IPS-20b (cell line): Measurements from ENCODE around the gene MAP1S.

Experiments
- H3K27ac ChIP-seq: one replicate; pipeline ENCODE4 v1.5.1; 2013; ENCODE audit warnings: low read length
- H3K27me3 ChIP-seq: 2 replicates; pipeline ENCODE4 v1.6.1; 2013; ENCODE audit warnings: mild to moderate bottlenecking, low read length, inconsistent platforms; ENCODE audit not compliant: insufficient read depth
- H3K36me3 ChIP-seq: 2 replicates; pipeline ENCODE4 v1.6.1; 2013; ENCODE audit warnings: low read depth, mild to moderate bottlenecking, inconsistent platforms, low read length, moderate library complexity; ENCODE audit not compliant: insufficient read depth
- H3K4me1 ChIP-seq: 2 replicates; pipeline ENCODE4 v1.6.1; 2013; ENCODE audit warnings: mild to moderate bottlenecking, control low read depth, inconsistent platforms, low read length, moderate library complexity; ENCODE audit not compliant: insufficient read depth
- H3K4me3 ChIP-seq: 2 replicates; pipeline ENCODE4 v1.5.1; 2013; ENCODE audit warnings: mild to moderate bottlenecking, low read length, inconsistent platforms
- H3K9ac ChIP-seq: 2 replicates; pipeline ENCODE4 v1.6.1; 2013; ENCODE audit warnings: low read depth, mild to moderate bottlenecking, inconsistent platforms, low read length, moderate library complexity
- H3K9me3 ChIP-seq: 2 replicates; pipeline ENCODE4 v1.6.1; 2013; ENCODE audit warnings: mild to moderate bottlenecking, low read depth, low read length, inconsistent platforms; ENCODE audit not compliant: insufficient read depth

Gene MAP1S

GRCh38 chr19:17743874-17744580 lies 24.7 kb downstream of the MAP1S start:
- Histone ChIP-seq H3K27ac (no peak overlapping the region), H3K36me3 (no peaks in the 10 kb centered on the region), H3K4me1 (no peaks in the 10 kb centered on the region; the same call in 1 of the 2 replicates), H3K9me3 (0 out of 2 replicates have a peak, but pooled peaks cover 8% of the 10 kb centered on the region), H3K4me3 (no peak overlapping the region), H3K27me3 (no peaks in the 10 kb centered on the region), H3K9ac (no peak overlapping the region)

DNA sequence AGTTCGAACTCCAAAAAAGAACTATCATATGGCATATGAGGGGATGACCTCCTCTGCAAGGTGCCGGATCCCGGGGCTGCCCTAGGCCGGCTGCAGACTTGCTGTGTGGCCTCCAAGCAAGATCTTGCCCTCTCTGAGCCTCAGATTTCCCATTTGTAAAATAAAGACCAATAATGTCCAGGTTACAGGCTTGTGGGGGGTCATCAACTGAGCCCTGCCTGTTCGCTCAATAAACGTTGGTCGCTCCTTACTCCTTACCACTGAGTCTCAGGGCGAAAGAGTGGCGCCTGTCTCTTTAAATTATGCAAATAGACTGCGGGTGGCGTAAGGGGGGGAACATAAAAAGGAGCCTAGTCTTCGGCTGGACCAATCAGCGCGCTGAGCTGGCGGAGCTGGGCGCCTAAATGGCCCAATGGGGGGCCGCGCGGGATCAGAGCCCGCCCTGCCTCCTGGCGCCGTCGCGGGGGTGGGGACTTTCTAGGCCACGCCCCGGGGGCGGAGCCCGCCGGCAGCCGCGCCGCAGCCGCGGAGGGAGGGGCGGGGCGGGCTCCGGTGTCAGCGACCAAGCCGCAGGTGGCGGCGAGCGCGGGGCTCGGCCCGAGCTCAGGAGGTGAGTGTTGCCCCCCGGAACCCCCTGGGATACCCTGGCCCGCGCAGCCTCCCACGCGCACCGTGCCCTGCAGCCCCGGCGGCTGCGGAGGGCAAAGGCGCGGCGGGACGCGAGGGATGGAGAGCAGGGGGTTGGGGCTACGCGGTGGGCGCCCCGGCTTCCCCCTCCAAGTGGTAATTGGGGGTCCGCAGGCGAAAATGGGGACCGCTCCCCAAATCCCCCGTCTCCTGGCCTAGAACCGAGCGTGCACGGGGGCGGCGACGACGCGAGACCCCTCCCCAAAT lies 28.2 kb downstream of the MAP1S start:
- Histone ChIP-seq H3K9me3 (no peaks in the 10 kb centered on the region), H3K36me3 (no peaks in the 10 kb centered on the region), H3K27me3 (no peaks in the 10 kb centered on the region), H3K4me3 (peak overlapping the region; percentile 75), H3K27ac (no peak overlapping the region), H3K9ac (no peak overlapping the region), H3K4me1 (no peaks in the 10 kb centered on the region)

DNA sequence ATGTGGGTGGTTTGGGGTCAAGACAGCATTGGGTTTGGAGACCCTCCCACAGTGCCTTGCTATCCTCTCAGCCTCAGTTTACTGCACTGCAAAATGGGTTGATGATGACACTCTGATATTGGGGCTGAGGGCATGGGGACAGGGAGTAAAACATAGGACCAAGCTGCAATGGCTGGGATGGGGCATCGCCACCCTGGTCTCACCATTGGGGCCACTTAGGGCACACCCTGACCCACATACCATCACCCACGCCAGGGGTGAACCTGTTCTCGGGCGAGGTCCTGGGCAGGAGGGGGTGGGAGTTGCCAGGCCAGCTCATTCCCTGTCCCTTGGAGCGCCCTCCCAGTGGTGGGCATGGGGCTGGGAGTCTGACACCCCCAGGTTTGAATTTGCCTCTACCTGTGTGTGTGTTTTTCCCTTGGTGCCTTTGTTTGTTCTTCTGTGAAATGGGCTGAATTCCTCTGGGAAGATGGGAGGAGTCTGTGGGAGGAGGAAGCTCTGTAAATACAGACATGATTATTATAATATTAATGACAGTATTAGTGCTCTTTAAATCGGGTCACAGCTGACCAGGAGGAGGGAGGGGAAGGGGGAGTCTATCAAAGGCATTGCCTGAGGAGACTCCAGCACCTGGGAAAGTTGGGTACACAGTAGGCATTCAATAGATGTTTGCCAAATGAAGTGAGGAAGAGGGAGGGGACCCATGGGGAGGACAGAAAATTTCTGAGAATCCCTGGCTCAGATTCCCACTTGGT lies 29.8 kb downstream of the MAP1S start:
- H3K4me1 ChIP-seq = no peaks in the 10 kb centered on the region
- no peak overlapping the region for H3K9ac ChIP-seq
- no peak overlapping the region for H3K4me3 ChIP-seq
- no peaks in the 10 kb centered on the region for H3K36me3 ChIP-seq
- H3K27ac ChIP-seq = no peak overlapping the region
- H3K27me3 ChIP-seq = no peaks in the 10 kb centered on the region
- H3K9me3 ChIP-seq = no peaks in the 10 kb centered on the region

GRCh38 chr19:17749912-17750317 lies 30.6 kb downstream of the MAP1S start:
- Histone ChIP-seq H3K4me3 (no peak overlapping the region), H3K9me3 (no peaks in the 10 kb centered on the region), H3K36me3 (no peaks in the 10 kb centered on the region), H3K27me3 (no peaks in the 10 kb centered on the region), H3K4me1 (no peaks in the 10 kb centered on the region), H3K27ac (no peak overlapping the region), H3K9ac (no peak overlapping the region)

DNA sequence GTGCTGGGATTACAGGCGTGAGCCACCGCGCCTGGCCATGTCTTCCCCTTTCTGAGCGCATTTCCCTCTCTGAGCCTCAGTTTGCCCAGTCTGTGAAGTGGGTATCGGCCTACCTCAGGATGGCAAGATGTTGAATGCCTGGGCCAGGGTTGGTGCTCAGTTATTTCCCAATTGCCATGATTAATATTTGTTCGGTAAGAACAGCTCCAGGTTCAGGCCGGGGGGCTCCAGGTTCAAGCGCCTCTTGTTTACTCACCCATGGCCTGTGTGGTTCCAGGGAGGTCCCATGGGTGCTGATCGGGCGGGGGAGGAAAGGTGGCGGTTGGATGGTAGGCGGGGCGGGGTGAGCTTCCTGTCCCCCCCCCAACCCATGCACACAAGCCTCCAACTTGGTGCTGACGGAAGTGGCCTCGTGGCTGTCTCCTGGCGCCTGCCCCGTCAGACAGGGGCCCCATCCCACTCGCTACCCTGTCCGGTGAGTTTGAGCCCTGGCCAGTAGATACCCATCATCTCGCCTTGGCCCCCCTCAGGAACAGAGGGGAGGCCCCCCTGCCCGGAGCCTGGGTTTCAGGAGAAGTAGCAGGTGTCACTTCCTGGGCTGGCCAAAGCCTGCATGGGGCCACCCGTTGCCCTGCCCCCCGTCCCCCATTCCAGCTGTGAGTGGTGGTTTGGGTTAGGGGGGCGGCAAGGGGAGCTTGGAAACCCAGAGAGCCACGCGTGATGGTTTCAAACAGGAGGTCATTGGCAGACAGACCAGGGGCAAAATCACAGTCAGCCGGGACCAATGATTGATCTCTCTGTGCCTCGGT lies 32.0 kb downstream of the MAP1S start, which contains the start of gene FCHO1:
Gene FCHO1 (plus strand): TSS at position 375 of the 809 bp plus-strand sequence. CDS start 3,688 bp downstream, outside the sequence.
- Histone ChIP-seq H3K9ac (no peak within 1 kb of the TSS), H3K4me1 (no peaks in the 10 kb centered on the region), H3K9me3 (no peaks in the 10 kb centered on the region), H3K4me3 (no peak within 1 kb of the TSS), H3K27ac (no peak within 1 kb of the TSS), H3K36me3 (no peaks in the 10 kb centered on the region), H3K27me3 (no peaks in the 10 kb centered on the region)

DNA sequence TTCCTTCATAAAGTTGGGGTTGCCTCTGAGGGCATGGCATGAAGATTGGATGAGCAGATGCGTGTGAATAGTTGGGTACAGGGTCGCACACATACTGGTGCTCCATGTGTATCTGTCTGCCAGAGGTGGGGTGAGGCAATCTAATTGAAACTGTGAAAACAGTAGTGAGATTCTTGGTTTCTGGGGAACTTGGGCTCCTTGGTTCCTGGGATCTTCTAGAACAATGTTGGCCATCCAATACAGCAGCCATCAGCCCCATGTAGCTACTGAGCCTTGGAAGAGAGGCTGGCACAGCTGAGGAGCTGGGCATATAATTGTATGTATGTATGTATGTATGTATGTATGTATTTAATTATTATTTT lies 32.6 kb downstream of the MAP1S start:
- Histone ChIP-seq H3K9ac (no peak overlapping the region), H3K36me3 (no peaks in the 10 kb centered on the region), H3K4me3 (no peak overlapping the region), H3K27ac (no peak overlapping the region), H3K4me1 (no peaks in the 10 kb centered on the region), H3K27me3 (no peaks in the 10 kb centered on the region), H3K9me3 (no peaks in the 10 kb centered on the region)

GRCh38 chr19:17752865-17753639 lies 33.8 kb downstream of the MAP1S start:
- no peaks in the 10 kb centered on the region for H3K9me3 ChIP-seq
- no peak overlapping the region for H3K27ac ChIP-seq
- H3K4me1 ChIP-seq = no peaks in the 10 kb centered on the region
- no peak overlapping the region for H3K4me3 ChIP-seq
- no peak overlapping the region for H3K9ac ChIP-seq
- no peaks in the 10 kb centered on the region for H3K36me3 ChIP-seq
- no peaks in the 10 kb centered on the region for H3K27me3 ChIP-seq

DNA sequence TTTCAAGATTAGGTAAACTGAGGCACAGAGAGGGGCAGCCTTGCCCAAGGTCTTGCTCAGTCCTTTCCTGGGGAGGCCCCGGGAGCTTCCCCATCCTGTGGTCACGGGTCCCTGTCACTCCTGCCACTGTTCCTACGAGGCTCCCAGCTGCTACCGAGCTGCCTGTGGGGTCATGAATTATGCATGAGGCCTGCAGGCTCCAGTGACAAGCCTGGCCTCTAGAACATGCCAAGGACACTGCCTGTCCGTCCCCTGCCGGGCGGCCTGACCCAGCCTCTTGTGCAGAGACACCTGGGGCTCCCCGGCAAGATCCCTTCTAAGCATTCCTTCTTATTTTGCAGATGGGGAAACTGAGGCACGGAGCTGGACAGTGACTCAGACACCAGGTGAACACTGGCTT lies 34.7 kb downstream of the MAP1S start:
- Histone ChIP-seq H3K36me3 (no peaks in the 10 kb centered on the region), H3K27ac (no peak overlapping the region), H3K27me3 (no peaks in the 10 kb centered on the region), H3K9ac (no peak overlapping the region), H3K4me1 (no peaks in the 10 kb centered on the region), H3K4me3 (no peak overlapping the region), H3K9me3 (no peaks in the 10 kb centered on the region)

GRCh38 chr19:17754634-17755442 lies 35.6 kb downstream of the MAP1S start:
- Histone ChIP-seq H3K9ac (no peak overlapping the region), H3K9me3 (no peaks in the 10 kb centered on the region), H3K36me3 (no peaks in the 10 kb centered on the region), H3K4me1 (no peaks in the 10 kb centered on the region), H3K27me3 (no peaks in the 10 kb centered on the region), H3K4me3 (no peak overlapping the region), H3K27ac (no peak overlapping the region)

DNA sequence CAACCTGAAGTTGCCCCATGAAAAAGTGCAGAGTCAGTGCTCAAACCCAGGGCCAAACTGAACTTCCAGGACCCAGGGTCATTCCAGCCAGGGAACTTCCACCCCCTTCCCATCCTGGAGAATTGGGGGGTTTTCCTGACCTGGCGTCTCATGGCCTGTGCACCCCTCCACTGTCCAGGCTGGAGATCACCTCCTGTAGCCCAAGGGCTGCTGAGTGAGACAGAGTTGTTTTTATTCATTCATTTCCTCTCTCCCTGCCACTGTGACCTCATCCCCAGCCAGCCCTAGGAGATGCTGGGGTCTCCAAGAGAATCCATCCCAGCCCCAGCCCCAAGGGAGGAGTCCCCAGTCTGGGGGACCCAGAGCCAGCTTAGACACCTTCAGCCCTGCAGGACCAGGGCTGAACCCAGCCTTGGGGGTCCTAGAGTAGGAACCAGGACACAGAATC lies 36.2 kb downstream of the MAP1S start:
- H3K4me1 ChIP-seq = no peaks in the 10 kb centered on the region
- no peak overlapping the region for H3K9ac ChIP-seq
- H3K27me3 ChIP-seq = no peaks in the 10 kb centered on the region
- no peaks in the 10 kb centered on the region for H3K9me3 ChIP-seq
- no peaks in the 10 kb centered on the region for H3K36me3 ChIP-seq
- H3K27ac ChIP-seq = no peak overlapping the region
- no peak overlapping the region for H3K4me3 ChIP-seq
